Calu3 (cell line): Measurements from ENCODE around the gene HFM1. TPM values are rescaled to one million over a fixed set of nuclear protein-coding genes. Genes with fewer than 3 reads are reported as not detected.
"Not testable (repeated sequence)": the region's sequence is repeated elsewhere in the genome, so short reads cannot be mapped to it uniquely, and the experiment has no call there.

ENCODE experiments used
- BruUV-seq: library from RNA; stranded (reverse); fragments of 400-500 nt; replicated peaks from 2 replicates; lab custom pipeline; 2021; lab: Mats Ljungman, UMichigan
- CTCF ChIA-PET: fragments of 300-600 bp; sonication (Branson Sonifier 250); formaldehyde crosslinking; loops from one replicate; lab custom pipeline; 2022; ENCODE audit warnings: antibody characterized with exemption; lab: Charles Lee
- DNase-seq: peaks from one replicate; pipeline ENCODE4 v3.0.0; 2022
- H3K27ac Mint-ChIP-seq: one replicate; pipeline ENCODE4 v1.8.0; 2022; ENCODE audit warnings: mixed read lengths; ENCODE audit not compliant: unreplicated experiment
- H3K27me3 Mint-ChIP-seq: one replicate; pipeline ENCODE4 v1.8.0; 2022; ENCODE audit warnings: mixed read lengths; ENCODE audit not compliant: unreplicated experiment
- H3K36me3 Mint-ChIP-seq: one replicate; pipeline ENCODE4 v1.8.0; 2022; ENCODE audit warnings: mild to moderate bottlenecking, moderate library complexity, mixed read lengths; ENCODE audit not compliant: insufficient read depth, unreplicated experiment
- H3K4me1 Mint-ChIP-seq: one replicate; pipeline ENCODE4 v1.8.0; 2022; ENCODE audit warnings: mild to moderate bottlenecking, low read depth, mixed read lengths; ENCODE audit not compliant: unreplicated experiment
- H3K4me3 Mint-ChIP-seq: one replicate; pipeline ENCODE4 v1.8.0; 2022; ENCODE audit warnings: mild to moderate bottlenecking, low read depth, moderate library complexity, mixed read lengths; ENCODE audit not compliant: unreplicated experiment
- H3K9me3 Mint-ChIP-seq: one replicate; pipeline ENCODE4 v1.8.0; 2022; ENCODE audit warnings: low read depth, mixed read lengths; ENCODE audit not compliant: unreplicated experiment
- CTCF ChIP-seq: fragments of 200-600 bp; IDR thresholded peaks from one replicate; pipeline ENCODE4 v1.8.0; 2022; ENCODE audit warnings: antibody characterized with exemption; ENCODE audit not compliant: unreplicated experiment
- intact Hi-C: fragments of 100-400 bp; cut with micrococcal nuclease; formaldehyde crosslinking; loops from one replicate; pipeline ENCODE4 v1.10.0; 2022; ENCODE audit not compliant: unreplicated experiment
- total RNA-seq: library from RNA; stranded (reverse); gene quantifications from 2 replicates; pipeline ENCODE4 v1.2.3, GENCODE V29; 2022

Gene HFM1
- total RNA-seq, 1 experiment from 2014 or later, result not detected

DNA sequence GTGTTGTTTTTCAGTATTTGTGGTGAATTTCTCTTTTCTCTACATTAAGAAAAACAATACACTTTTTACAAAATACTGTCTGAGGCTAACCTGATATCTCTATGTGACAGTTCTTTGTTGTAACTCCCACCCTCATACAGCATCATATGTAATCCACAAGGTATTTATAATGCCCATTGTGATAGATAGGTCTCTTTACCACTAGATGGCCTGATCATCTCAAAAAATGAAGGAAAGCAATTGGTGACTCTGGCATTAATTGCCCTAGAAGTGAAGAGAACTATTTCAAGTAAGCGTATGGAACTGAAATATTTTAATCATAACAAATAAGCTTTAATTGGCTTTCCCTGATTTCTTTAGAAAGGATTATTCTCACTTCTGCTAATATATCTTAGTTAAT lies 36.2 kb upstream of the HFM1 start:
- intact Hi-C loops, result loop anchor here (5.0 kb wide), 1 partner anchor 61 kb away; the partner anchor contains the start of gene CDC7
- no peak for TF ChIP-seq CTCF
- Mint-ChIP-seq H3K4me1 (no peaks in the 10 kb centered on the region), H3K36me3 (no peaks in the 10 kb centered on the region), H3K9me3 (no peaks in the 10 kb centered on the region), H3K27me3 (peaks cover 30% of the 10 kb centered on the region), H3K27ac (no peak overlapping the region), H3K4me3 (no peak overlapping the region)
- CTCF ChIA-PET, result no interaction called here
- DNase-seq, result no peak
- no TSS peak for BruUV-seq

DNA sequence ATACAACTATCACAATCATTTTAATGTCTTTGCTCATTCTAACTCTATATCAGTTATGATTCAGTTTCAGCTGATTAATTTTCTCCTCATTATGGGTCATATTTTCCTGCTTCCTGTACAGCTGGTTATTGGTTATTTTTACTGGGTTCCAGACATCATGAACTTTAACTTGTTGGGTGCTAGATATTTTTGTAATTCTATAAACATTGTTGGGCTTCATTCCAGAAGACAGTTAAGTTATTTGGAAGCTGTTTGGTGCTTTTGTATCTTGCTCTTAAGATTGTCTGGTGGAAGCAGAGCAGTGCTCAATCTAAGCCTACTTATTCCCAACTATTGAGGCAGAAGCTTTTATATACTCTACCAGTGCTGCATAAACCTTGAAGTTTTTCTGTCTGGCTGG lies 34.4 kb upstream of the HFM1 start:
- H3K36me3 Mint-ChIP-seq, result no peaks in the 10 kb centered on the region
- H3K27ac Mint-ChIP-seq, result no peak overlapping the region
- CTCF ChIA-PET, result no interaction called here
- no TSS peak for BruUV-seq
- no peak for DNase-seq
- H3K27me3 Mint-ChIP-seq, result peaks cover 16% of the 10 kb centered on the region
- no peak overlapping the region for H3K4me3 Mint-ChIP-seq
- H3K4me1 Mint-ChIP-seq, result no peaks in the 10 kb centered on the region
- no peak for TF ChIP-seq CTCF
- intact Hi-C loops, result no loop called here
- H3K9me3 Mint-ChIP-seq, result no peaks in the 10 kb centered on the region

- no TSS peak for BruUV-seq
- no peak overlapping the region for H3K4me3 Mint-ChIP-seq
- H3K27ac Mint-ChIP-seq, result no peak overlapping the region
- H3K36me3 Mint-ChIP-seq, result no peaks in the 10 kb centered on the region
- DNase-seq, result no peak
- H3K27me3 Mint-ChIP-seq, result peaks cover 57% of the 10 kb centered on the region
- H3K4me1 Mint-ChIP-seq, result peaks cover 8% of the 10 kb centered on the region
- TF ChIP-seq CTCF, result no peak
- intact Hi-C loops, result no loop called here
- H3K9me3 Mint-ChIP-seq, result no peaks in the 10 kb centered on the region
- CTCF ChIA-PET, result no interaction called here
Observed at GRCh38 chr1:91428182-91428798, 23.7 kb upstream of the HFM1 start.

- Mint-ChIP-seq H3K4me1 (peaks cover 8% of the 10 kb centered on the region), H3K36me3 (no peaks in the 10 kb centered on the region), H3K27ac (no peak overlapping the region), H3K9me3 (no peaks in the 10 kb centered on the region), H3K27me3 (peaks cover 60% of the 10 kb centered on the region), H3K4me3 (no peak overlapping the region)
- TF ChIP-seq CTCF, result no peak
- intact Hi-C loops, result no loop called here
- BruUV-seq, result no TSS peak
- CTCF ChIA-PET, result no interaction called here
- DNase-seq, result no peak
Observed at GRCh38 chr1:91427741-91428140, 23.1 kb upstream of the HFM1 start.

- H3K4me3 Mint-ChIP-seq, DNase-seq, H3K4me1 Mint-ChIP-seq, H3K9me3 Mint-ChIP-seq, H3K27ac Mint-ChIP-seq, intact Hi-C loops, H3K36me3 Mint-ChIP-seq, BruUV-seq, CTCF ChIA-PET: not testable (repeated sequence)
- H3K27me3 Mint-ChIP-seq, result peaks cover 68% of the 10 kb centered on the region
Observed at GRCh38 chr1:91422523-91422922, 17.9 kb upstream of the HFM1 start.
